Nucleus accumbens (tissue), 56 donors: Measurements from ENCODE around the gene NAXE.
"Not testable (repeated sequence)": the region's sequence is repeated elsewhere in the genome, so short reads cannot be mapped to it uniquely, and the experiment has no call there.

Source experiments
- DNase-seq, 56 donors: peaks; one replicate each; lab custom pipeline; 2025; lab: John Stamatoyannopoulos, UW

NAXE gene

DNA sequence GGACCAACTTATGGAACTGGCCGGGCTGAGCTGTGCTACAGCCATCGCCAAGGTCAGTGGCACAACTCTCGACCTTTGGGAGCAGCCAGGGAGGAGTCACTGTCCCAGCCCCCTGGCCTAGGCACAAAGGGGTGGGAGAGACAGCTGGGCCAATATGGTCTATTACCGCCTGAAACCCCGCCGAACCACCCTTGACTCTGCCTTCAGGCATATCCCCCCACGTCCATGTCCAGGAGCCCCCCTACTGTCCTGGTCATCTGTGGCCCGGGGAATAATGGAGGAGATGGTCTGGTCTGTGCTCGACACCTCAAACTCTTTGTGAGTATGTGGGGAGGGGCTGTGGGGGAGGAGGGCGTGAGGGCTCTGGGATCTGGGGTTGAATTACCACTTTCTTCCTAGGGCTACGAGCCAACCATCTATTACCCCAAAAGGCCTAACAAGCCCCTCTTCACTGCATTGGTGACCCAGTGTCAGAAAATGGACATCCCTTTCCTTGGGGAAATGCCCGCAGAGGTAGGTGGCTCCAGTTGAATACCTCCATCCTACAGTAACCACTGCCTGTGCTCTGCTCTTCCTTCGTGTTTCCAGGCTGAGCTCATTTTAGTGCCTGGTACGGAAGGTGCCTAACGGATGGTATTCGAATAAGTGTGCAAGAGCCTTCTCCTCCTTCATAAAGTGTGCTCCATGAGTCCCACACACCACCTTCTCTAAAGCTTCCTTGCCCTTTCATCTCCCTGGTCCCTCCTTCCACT is 758 bp downstream of the NAXE start:
- no peak for DNase-seq

DNA sequence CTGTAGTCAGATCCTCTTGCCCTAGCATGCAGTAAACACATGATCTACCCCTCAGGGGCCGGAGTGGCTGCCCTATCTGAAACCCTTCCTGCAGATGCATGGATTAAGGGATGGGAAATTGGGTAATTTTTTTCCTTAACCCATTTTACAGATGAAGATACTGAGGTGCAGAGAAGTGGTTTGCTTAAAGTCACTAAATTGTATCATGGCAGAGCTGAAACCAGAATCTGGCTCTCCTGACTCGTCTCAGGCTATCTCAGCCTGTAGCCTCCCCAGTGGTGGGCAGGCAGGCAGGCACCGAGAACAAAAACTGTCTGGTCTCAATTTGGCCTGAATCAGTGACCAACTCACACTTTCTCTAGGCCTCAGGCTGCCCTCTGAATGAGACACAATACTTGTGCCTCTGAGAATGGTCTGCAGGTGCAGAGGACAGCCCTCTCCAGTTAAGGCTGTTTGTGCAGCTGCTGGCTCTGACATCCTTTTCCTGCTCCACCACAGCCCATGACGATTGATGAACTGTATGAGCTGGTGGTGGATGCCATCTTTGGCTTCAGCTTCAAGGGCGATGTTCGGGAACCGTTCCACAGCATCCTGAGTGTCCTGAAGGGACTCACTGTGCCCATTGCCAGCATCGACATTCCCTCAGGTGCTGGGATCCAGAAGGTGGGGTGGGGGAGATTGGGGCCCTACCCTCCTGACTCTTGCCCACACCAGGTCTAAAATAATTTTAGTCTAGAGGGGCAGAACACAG is 1.5 kb downstream of the NAXE start:
- DNase-seq: no peak

GRCh38 chr1:156593661-156593989 is 2.0 kb downstream of the NAXE start:
- no peak for DNase-seq

DNA sequence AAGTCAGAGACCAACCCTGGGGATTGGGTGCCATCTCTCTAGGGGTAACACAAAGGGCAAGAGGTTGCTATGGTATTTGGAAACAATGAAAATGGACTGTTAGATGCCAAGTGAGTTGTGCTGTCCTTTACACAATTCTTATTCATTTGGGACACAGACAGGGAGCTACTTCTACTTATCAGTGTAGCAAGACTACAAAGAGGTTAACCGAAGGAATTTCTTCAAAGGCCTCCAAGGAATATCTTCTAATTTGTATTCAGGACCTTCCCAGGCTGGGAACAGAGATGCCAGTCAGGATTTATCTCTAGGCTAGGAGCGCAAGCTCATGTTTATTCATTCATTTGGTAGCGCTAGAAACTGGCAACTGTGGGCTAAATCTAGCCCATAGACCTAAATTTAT is 2.6 kb downstream of the NAXE start:
- DNase-seq: no peak

DNA sequence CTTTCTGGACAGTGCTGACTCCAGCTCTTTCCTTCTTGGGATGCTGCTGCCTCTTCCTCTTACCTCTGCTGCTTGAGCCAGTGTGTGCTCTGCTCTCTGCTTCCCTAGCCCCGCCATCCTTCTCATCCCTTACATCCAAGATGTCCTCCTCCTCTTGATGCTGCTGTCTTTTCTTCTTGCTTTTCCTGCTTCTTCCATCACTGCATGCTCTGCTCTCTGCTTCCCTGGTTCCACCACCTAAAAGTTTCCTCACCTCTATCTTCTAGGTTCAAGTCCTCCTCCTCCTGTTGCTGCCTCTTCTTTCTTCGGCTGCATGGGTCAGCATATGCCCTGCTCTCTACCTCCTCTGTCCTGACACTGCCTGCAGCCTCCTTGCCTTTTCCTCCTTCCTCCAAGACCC is 3.4 kb downstream of the NAXE start:
- DNase-seq: no peak

- no peak for DNase-seq
Observed at GRCh38 chr1:156596426-156596825, 4.8 kb downstream of the NAXE start.

GRCh38 chr1:156598125-156598524 is 6.5 kb downstream of the NAXE start:
- no peak for DNase-seq

DNA sequence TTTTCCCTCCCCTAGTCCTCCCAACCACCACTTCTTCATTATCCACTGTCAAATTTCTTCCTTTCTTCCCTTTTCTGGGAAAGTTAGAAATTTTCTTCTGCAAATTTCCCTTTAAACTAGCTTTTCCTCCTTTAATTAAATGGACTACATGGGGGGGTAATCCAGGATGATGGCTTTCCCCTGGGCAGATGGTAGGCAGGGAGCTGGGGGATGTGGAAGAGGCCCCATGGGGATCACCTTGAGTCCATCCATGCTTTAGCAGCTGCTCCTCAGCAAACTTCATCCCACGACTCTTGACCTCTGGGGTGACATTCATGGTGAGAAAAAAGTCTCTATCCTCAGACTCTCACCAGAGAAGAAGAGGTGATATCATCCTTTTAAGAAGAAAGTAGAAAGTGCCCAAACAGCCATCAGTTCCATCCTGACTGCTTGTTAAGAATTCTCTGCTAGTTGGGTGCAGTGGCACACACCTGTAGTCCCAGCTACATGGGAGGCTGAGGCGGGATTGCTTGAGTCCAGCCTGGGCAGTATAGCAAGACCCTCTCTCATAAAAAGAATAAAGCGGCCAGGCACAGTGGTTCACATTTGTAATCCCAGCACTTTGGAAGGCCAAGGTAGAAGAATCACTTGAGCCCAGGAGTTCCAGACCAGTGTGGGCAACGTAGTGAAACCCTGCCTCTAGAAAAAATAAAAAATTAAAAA is 7.3 kb downstream of the NAXE start:
- DNase-seq: no peak

GRCh38 chr1:156599811-156600210 is 8.2 kb downstream of the NAXE start:
- DNase-seq: no peak

DNA sequence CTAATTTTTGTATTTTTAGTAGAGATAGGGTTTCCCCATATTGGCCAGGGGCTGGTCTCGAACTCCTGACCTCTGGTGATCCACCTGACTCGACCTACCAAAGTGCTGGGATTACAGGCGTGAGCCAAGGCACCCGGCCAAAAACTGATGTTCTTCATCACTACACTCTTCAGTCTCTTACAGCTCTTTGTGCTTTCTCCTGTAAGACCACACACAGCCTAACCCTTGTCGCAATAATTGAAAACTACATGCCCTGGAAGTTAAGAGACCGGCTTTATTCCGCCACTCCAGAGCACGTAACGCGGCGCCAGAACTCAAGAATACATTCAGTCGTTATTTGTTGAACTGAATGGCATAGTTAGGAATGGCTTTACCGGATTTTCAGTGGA is 9.2 kb downstream of the NAXE start:
- DNase-seq: no peak

- DNase-seq: peak in 55 of 56 donors; percentile 43 to 93 (median 74)
Observed at GRCh38 chr1:156601122-156601830, 9.7 kb downstream of the NAXE start, which contains the start of gene GPATCH4. Gene GPATCH4 (minus strand): TSS chr1:156601479.

- no peak for DNase-seq
Observed at GRCh38 chr1:156601892-156602291, 10.3 kb downstream of the NAXE start.

- peak in 1 of 56 donors; percentile 9 for DNase-seq
Observed at GRCh38 chr1:156602557-156602993, 11.0 kb downstream of the NAXE start.

GRCh38 chr1:156607344-156607743 is 15.8 kb downstream of the NAXE start:
- not testable (repeated sequence) for DNase-seq

DNA sequence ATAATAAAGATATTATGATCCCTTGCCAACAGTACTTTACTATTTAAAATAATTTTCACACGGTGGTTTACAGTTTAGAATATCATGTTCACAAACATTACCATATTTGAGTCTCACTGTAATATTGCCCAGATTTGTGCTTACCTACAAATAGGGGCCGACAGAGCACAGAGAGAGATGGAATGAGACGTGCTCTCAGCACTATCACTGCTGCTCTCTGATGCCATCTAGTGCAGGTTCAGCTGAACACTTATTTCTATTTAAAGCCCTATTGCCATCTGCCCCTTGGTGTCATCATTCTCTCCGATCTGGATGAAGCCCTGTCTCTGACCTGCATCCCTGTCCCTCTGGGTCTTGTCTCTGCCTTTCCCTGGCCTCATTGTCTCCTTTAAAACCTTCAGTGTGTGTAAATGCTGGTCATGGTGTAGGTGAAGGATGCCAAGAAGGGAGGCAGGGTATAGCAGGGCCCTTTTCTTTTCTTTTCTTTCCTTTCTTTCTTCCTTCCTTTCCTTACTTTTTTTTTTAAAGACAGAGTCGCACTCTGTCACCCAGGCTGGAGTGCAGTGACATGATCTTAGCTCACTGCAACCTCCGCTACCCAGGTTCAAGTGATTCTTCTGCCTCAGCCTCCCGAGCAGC is 16.6 kb downstream of the NAXE start:
- DNase-seq: peak in 44 of 56 donors; percentile 12 to 79 (median 42)

DNA sequence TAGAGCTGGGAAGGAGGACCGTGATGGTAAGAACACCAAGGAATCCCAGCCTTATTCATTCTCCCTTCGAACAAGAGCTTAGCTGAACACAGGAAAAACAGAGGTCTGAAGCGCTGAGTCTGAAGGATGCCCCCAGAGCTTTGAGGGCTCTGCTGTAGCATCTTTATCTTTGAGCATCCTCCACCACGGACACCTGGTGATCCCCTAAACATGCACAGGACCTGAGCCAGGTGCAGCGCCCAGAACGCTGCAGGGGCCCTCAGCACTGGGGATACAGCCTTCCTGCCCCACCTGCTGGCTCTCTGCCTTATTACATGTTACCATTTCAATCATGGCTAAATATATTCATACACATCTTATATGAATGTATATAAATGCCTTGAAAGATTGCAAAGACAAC is 17.4 kb downstream of the NAXE start:
- peak in 8 of 56 donors; percentile 8 to 36 (median 18) for DNase-seq

DNA sequence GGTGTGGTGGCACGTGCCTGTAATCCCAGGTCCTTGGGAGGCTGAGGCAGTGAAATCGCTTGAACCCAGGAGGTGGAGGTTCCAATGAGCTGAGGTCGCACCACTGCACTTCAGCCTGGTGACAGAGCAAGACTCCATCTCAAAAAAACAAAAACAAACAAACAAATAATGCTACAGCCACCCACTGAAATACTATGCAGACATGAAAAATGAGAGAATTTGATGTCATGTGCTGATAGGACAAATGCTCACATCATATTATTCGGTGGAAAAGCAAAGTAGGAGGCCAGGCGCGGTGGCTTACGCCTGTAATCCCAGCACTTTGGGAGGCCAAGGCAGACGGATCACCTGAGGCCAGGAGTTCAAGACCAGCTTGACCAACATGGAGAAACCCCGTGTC is 18.5 kb downstream of the NAXE start:
- not testable (repeated sequence) for DNase-seq

DNA sequence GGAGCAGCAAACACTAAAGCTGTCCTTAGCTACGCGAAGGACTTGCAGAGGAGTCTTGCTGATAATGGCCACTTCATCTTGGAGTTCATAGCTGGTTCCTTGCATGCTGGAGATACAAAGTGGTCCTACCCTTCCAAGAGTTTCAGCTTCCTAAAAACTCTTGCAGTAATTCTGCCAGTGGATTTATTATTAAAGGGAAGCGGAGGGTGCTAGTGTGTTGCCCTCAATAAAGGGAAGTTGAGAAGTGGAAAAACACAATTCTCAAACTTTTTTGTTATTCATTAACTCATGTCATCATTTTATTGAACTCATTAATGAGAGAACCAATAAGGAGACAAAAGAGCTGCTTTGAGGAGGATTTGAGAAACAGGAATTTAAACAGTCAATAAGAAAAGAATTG is 21.1 kb downstream of the NAXE start:
- no peak for DNase-seq

- peak in 9 of 56 donors; percentile 25 to 67 (median 41) for DNase-seq
Observed at GRCh38 chr1:156615946-156616345, 24.4 kb downstream of the NAXE start.

GRCh38 chr1:156616463-156616862 is 24.9 kb downstream of the NAXE start:
- DNase-seq: peak in 49 of 56 donors; percentile 17 to 82 (median 64)
